Mucosa of rectum (tissue), 2 donors: Measurements from ENCODE around the gene CYP46A1.

Source experiments
- H3K27ac ChIP-seq, 2 donors: one replicate each; pipeline ENCODE4 v1.7.0; 2013; ENCODE audit warnings: inconsistent platforms in 2 of 2, low read depth in 2 of 2, low read length in 2 of 2
- H3K27me3 ChIP-seq, 2 donors: one replicate each; pipeline ENCODE4 v1.7.0; 2013; ENCODE audit warnings: low read length in 2 of 2; ENCODE audit not compliant: control insufficient read depth in 2 of 2, insufficient read depth in 2 of 2
- H3K36me3 ChIP-seq, 2 donors: one replicate each; pipeline ENCODE4 v1.7.0; 2013; ENCODE audit warnings: low read length in 2 of 2; ENCODE audit not compliant: control insufficient read depth in 2 of 2, insufficient read depth in 2 of 2
- H3K4me1 ChIP-seq, 2 donors: one replicate each; pipeline ENCODE4 v1.7.0; 2013; ENCODE audit warnings: low read length in 2 of 2, mild to moderate bottlenecking in 1 of 2; ENCODE audit not compliant: control insufficient read depth in 2 of 2, insufficient read depth in 2 of 2
- H3K4me3 ChIP-seq, 2 donors: one replicate each; pipeline ENCODE4 v1.7.0; 2013; ENCODE audit warnings: low read length in 2 of 2
- H3K9ac ChIP-seq, 2 donors: one replicate each; pipeline ENCODE4 v1.7.0; 2013; ENCODE audit warnings: low read length in 2 of 2, low read depth in 1 of 2, mild to moderate bottlenecking in 1 of 2
- H3K9me3 ChIP-seq, 2 donors: one replicate each; pipeline ENCODE4 v1.7.0; 2013; ENCODE audit warnings: low read length in 2 of 2; ENCODE audit not compliant: control insufficient read depth in 2 of 2
- donor health status: healthy.
- donor health status: Normal muscosa, but diverticular disease.

CYP46A1 gene

GRCh38 chr14:99727096-99727870 lies 43.2 kb downstream of the CYP46A1 start:
- H3K27me3 ChIP-seq: peaks cover 0 to 5% of the 10 kb centered on the region in 2 donors
- H3K9me3 ChIP-seq: no peaks in the 10 kb centered on the region
- no peaks in the 10 kb centered on the region for H3K36me3 ChIP-seq
- H3K27ac ChIP-seq: no peak overlapping the region
- no peak overlapping the region for H3K9ac ChIP-seq
- no peak overlapping the region for H3K4me3 ChIP-seq
- H3K4me1 ChIP-seq: peaks cover 0 to 3% of the 10 kb centered on the region in 2 donors

- Histone ChIP-seq H3K4me1 (peaks cover 0 to 3% of the 10 kb centered on the region in 2 donors), H3K4me3 (no peak overlapping the region), H3K9ac (no peak overlapping the region), H3K9me3 (no peaks in the 10 kb centered on the region), H3K27ac (no peak overlapping the region), H3K27me3 (peaks cover 0 to 5% of the 10 kb centered on the region in 2 donors), H3K36me3 (no peaks in the 10 kb centered on the region)
Measured at GRCh38 chr14:99728231-99728920, 44.3 kb downstream of the CYP46A1 start.

GRCh38 chr14:99728981-99729451 lies 44.9 kb downstream of the CYP46A1 start:
- H3K27me3 ChIP-seq: peaks cover 0 to 8% of the 10 kb centered on the region in 2 donors
- H3K9ac ChIP-seq: no peak overlapping the region
- H3K27ac ChIP-seq: no peak overlapping the region
- H3K4me1 ChIP-seq: peaks cover 0 to 3% of the 10 kb centered on the region in 2 donors
- H3K4me3 ChIP-seq: no peak overlapping the region
- H3K36me3 ChIP-seq: no peaks in the 10 kb centered on the region
- no peaks in the 10 kb centered on the region for H3K9me3 ChIP-seq

- H3K27ac ChIP-seq: no peak overlapping the region
- no peaks in the 10 kb centered on the region for H3K36me3 ChIP-seq
- no peaks in the 10 kb centered on the region for H3K9me3 ChIP-seq
- H3K9ac ChIP-seq: peak overlapping the region in 1 of 2 donors; percentile 51
- H3K27me3 ChIP-seq: peaks cover 0 to 12% of the 10 kb centered on the region in 2 donors
- H3K4me1 ChIP-seq: peaks cover 0 to 3% of the 10 kb centered on the region in 2 donors
- H3K4me3 ChIP-seq: peak overlapping the region in 1 of 2 donors; percentile 13
Measured at GRCh38 chr14:99729991-99730875, 46.1 kb downstream of the CYP46A1 start.

GRCh38 chr14:99730876-99731546 lies 46.9 kb downstream of the CYP46A1 start:
- Histone ChIP-seq H3K9me3 (no peaks in the 10 kb centered on the region), H3K27ac (no peak overlapping the region), H3K27me3 (peaks cover 0 to 12% of the 10 kb centered on the region in 2 donors), H3K36me3 (no peaks in the 10 kb centered on the region), H3K4me3 (no peak overlapping the region), H3K9ac (no peak overlapping the region), H3K4me1 (peaks cover 0 to 3% of the 10 kb centered on the region in 2 donors)

- Histone ChIP-seq H3K36me3 (no peaks in the 10 kb centered on the region), H3K4me3 (no peak overlapping the region), H3K27me3 (peaks cover 0 to 12% of the 10 kb centered on the region in 2 donors), H3K27ac (no peak overlapping the region), H3K9ac (no peak overlapping the region), H3K9me3 (no peaks in the 10 kb centered on the region), H3K4me1 (peaks cover 0 to 5% of the 10 kb centered on the region in 2 donors)
Measured at GRCh38 chr14:99731547-99732435, 47.7 kb downstream of the CYP46A1 start.

- Histone ChIP-seq H3K27ac (no peak overlapping the region), H3K9ac (no peak overlapping the region), H3K36me3 (no peaks in the 10 kb centered on the region), H3K4me1 (peaks cover 0 to 10% of the 10 kb centered on the region in 2 donors), H3K9me3 (no peaks in the 10 kb centered on the region), H3K27me3 (peaks cover 3 to 17% of the 10 kb centered on the region in 2 donors), H3K4me3 (no peak overlapping the region)
Measured at GRCh38 chr14:99732436-99733210, 48.5 kb downstream of the CYP46A1 start.

GRCh38 chr14:99733211-99733539 lies 49.1 kb downstream of the CYP46A1 start:
- Histone ChIP-seq H3K9ac (no peak overlapping the region), H3K4me1 (peaks cover 0 to 10% of the 10 kb centered on the region in 2 donors), H3K27me3 (peaks cover 3 to 22% of the 10 kb centered on the region in 2 donors), H3K9me3 (no peaks in the 10 kb centered on the region), H3K27ac (no peak overlapping the region), H3K36me3 (no peaks in the 10 kb centered on the region), H3K4me3 (no peak overlapping the region)
